ENCODE data around the gene LYZL4.

The LYZL4 gene

DNA sequence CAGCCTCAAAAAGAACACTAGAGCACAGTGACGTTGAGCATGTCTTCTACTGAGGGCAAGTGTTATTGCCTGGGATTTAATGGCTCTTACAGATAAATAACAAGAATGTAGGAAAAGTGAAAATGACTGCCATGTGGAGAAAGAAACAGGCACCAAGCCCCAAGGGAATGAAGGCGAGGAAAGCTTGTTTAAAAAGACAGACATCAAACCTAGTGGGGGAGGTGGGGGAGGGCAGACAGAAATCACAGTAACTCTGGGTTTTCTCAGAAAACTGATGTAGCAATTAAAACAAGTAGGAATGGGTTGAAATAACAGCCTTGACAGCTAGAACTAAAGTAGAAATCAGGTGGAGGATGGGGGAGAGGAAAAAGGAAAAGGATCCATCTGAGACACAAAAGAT, 18.4 kb upstream of the LYZL4 start:
- DNase-seq (ENCODE audit: low read depth, low spot score): no peak

DNA sequence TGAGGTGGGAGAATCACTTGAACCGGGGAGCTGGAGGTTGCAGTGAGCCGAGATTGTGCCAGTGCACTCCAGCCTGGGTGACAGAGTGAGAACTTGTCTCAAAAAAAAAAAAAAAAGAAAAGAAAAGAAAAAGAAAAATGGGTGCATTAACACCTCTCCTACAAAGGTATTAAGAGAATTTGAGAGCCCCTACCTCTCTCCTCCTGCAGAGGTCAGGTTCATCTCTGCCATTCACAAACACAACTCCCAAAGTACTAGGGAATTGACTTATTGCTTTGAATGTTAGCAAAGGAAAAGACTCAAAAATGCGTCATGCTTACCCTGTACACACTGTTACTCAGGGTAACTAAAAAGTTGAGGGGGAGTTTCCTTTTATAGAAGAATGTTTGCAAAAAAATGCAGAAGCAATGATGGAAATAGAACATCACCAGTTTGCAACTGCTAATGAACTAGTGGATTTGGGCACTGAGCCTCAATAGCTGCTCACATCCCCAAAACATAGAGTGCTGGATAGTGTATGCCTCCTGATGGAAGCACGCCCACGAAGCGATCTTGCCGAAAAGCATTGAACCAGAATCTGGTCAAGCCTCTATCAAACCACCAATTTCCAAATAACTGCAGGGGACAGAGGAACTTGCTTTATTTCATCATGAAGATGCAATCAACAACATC, 15.5 kb upstream of the LYZL4 start:
- no peak for DNase-seq (ENCODE audit: low read depth, low spot score)

DNA sequence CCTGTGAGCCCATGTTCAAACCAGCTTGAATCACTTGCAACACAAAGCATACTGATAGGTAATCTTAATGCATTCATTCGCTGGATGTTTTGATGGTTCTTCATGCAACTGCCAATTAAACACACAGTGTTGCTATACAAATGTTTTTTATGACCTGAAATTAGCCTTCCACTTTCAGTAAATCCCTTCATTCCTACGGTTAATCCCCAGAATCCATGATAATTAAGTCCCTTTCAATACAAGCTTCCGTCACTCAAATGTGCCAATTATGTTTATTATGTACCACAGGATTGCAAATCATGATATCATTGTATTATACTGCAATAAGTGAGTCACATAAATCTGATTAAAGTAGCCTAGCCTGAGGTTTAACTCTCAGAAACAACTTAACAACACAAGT, 14.5 kb upstream of the LYZL4 start:
- DNase-seq (ENCODE audit: low read depth, low spot score): no peak

DNA sequence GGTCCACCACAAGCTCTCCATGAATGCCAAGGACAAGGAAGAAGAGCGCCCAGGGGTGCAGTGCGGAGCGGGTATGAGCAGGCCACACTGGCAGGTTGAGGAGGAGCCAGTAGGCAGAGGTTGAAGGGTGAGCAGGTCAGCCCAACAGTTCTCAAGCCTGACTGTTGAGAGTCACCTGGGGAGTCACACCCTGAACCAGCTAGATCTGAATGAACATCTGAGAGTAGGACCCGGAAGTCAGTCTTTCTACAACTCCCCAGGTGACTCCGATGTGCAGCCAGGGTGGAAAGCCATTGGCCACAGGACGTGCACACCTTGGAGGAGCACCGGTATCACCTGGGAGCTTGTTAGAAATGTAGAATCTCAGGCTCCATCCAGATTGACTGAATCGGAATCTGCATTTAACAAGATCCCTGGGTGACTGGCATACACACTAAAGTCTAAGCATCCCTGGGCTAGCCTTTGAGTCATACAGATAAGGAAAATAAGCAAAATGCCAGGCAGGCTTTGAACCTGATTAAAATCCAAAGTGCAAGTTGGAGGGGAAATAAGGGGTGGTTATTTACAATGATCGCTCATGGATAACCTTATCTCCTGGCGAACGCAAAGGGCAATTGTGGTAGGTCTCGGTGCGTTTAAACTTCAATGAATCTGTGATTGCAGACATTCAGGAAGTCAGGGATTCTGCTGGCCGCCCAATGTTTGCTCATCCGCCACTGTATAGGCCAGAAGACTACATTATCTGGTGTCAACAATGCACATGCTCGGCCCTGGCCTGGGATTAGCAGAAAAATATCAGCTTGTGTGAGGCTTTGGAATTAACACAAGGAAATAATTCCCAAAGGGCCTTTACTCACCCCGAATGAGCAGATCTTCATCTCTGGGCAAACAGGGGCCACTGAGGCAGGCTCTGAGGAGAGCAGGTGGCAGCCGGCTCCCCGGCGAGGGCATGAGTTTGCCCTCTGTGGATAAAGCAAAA, 11.7 kb upstream of the LYZL4 start:
- no peak for DNase-seq (ENCODE audit: low read depth, low spot score)

DNA sequence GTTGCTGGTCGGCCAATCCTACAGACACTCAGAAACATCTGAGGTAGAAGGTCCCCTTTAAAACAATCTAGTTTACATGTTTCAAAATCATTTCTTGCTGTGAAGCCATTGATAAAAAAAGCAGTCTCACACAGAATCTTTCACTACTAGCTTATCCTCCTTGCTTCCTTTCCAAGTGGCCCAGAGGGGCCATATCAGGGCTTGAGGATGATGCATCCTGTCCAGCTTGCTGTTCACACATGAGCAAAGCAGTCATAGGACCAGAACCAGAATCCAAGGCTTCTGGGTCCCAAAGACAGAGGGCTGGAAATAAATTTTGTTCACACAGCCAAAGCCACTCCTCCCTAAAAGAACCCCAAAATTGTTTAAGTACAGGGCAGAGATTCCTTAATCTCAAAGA, 9.2 kb upstream of the LYZL4 start:
- no peak for DNase-seq (ENCODE audit: low read depth, low spot score)

DNA sequence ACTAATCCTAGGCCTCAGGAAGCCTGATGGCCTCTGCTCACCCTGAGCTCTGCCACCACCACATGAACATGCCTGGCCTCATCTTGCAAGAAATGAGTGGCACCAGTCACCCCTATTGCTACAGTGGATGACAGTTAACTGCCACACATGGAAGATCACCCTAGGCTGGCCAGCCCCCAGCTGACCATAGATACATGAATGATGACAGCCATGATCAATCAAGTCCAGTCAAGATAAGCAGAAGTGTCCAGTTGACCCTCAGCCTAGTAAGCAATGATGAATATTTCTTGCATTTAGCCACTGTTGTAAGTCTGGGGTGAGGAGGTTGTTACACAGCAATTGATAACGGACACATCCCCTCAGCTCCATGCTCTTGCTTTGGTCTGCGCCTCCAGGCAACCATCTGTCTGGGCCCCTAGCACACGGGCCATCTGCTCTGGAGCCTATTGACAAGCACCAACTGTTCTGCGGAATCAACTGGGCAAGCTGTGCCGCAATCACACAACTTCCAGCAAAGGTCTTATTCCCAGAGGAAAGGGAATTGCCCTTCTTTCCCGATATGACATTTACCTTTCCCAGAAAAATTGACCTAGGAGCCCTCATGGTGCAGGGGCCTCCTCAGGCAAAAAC, 2.2 kb upstream of the LYZL4 start:
- no peak for DNase-seq (ENCODE audit: low read depth, low spot score)

DNA sequence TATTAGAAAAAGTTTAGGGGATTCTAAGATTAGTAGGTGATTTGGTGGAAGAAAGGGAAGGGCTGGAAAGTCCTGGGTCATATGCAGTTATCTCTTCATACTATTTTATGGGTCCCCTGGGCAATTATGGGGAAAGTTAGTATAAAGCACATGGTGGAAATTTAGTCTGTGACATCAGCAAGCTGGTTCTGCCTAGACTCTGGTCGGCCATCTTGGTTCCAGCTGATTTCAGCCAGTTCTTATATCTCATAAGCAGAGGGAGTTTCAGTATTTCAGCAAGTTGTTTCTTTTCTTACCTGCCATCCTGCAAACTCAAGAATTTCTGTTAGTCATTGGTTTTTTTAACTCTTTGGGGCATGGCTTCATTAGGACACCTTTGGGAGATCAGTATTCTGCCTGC, 1.0 kb upstream of the LYZL4 start:
- DNase-seq (ENCODE audit: low read depth, low spot score): no peak

DNA sequence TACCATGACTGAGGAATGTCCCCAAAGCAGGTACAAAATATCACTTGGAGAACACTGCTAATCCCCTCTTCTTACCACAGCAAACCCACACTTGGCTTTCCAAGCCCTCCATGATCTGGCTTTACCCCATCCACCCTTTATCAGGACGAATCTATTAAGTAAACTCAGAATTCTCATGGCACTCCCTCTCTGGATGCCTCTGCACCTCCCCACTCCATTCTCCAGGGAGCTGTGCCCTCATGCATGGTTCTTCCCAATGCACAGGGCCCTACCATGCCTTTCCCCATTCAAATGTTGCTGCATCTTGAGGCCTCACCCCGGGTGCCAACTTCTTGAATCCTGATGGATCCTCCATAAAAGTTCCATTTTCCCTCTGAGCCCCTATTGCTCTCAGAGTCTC, 2.3 kb downstream of the LYZL4 start:
- no peak for DNase-seq (ENCODE audit: low read depth, low spot score)

DNA sequence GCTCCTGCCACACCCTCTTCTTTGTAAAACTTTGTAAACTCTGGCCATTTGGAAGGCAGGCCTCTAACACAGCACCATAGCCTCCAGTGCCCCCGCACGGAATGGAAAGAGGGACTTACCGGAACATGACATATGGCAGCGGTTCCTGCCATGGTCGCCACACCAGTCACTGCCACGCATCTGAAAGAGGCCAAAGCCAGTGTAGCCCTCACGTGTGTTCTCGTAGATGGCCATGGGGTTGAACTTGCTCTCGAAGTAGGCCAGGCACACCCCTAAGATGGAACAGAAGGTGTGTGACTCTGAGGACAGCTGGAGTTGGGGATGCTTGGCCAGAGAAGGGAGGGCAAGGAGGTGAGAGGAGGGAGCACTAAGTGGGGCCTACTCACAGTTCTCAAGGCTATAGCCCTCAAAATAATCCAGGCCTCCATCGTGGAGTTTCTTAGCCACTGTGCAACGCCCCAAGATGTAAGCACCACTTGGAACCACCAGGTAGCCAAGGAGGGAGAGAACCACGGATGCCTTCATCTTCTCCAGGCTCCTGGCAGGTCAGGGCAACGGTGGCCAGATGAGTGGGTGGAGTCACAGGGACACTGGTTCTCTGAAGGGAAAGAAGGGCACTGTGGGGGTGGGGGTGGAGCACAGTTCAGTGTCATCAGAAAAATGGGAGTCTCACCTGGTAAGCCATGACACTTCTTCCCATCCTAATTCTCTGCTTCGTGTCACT, 3.5 kb downstream of the LYZL4 start:
- DNase-seq (ENCODE audit: low read depth, low spot score): no peak

DNA sequence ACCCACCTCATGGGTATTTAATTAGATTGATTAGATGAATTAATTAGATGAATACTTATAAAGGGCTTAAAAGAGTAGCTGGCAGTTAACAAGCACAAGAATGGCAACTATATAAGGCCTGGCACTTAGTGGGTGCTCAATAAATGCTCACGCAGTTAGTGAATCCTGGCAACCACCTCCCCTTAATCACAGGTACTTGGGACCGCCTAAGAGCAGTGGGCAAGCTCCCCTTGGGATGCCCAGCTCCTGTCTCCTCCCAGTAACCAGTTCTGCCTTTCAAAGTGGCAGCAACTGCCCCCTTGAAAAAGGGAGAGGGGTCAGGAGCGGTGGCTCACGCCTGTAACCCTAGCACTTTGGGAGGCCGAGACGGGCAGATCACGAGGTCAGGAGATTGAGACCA, 4.6 kb downstream of the LYZL4 start:
- no peak for DNase-seq (ENCODE audit: low read depth, low spot score)

DNA sequence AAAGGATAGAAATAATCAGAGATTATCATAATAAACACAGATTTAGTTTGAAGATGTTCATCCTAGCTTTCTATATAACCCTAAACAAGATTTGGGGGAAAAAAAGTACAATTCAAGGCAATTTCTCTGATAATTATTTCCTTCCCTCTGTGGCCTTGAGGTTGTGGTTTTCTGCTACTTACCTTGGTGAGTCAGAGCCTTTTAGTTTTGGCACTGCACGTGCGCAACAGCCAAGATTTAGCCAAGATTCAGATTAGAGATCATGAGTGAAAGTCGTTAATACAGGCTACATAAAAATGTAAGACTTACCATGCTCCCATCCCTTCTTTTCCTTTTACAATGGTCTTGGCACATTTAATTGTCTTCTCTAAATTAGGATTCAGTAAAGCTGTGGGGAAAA, 6.7 kb downstream of the LYZL4 start:
- DNase-seq (ENCODE audit: low read depth, low spot score): no peak

DNA sequence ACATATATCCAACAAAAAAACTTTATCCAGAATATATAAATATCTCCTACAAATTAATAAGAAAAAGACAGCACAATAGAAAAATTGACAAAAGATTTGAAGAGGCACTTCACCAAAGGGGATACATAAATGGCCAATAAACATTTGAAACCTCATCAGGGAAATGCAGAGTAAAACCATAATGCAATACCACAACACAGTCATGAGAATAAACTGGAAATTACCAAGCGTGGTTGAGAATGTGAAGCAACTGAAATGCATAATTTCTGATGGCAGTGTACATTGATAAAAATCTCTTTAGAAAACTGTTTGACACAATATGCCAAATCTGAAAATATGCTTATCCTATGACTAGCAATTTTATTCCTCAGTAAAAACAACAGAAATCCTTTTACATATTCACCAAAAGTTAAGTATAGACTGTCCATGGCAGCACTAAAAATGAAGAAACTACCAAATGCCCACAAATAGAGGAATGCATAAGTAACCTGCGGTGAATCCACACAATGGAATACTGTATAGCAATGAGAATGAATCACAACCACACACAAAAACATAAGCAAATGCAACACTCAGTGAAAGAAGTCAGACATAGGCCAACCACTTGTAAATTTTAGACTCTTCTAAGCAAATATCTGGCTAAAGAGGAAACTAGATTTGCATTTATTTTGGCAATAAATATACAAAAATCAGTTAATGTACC, 7.9 kb downstream of the LYZL4 start:
- no peak for DNase-seq (ENCODE audit: low read depth, low spot score)

DNA sequence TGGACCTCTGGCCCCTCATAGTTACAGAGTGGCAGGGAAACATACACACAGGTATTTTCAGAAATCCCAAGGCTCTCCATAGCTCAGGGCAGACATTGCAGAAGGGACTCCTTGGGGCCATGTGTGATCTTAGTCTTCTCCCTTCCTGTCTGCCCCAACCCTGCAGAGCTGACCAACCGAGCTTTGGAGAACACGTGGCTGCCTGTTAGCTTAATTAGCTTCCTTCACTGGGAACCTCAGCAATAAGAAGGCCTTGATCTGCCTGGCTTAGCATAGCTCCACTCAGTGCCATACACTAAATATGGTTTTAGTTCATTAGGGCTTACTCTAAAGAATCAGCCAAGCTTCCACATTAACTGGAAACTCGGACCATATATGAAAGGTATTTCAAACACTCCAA, 12.3 kb downstream of the LYZL4 start:
- DNase-seq (ENCODE audit: low read depth, low spot score): no peak

DNA sequence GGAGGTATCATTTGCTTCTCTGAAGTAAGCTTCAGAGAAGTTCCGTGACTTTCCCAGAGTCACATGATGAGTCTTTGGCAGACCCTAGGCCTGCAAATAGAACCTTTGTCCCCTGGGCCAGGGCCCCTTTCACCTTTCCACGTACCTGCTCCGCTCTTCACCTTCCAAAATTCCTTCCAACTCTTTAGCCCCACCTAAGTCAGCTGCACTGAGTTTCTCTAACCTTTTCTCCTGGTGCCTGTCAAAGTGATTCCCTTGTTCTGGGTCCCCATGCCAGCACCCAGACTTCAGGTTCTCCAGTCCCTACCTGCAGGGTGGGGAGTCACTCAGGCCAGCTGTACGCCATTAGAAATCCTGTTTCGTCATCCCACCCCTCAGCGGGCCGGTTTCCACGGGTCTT, 12.8 kb downstream of the LYZL4 start:
- no peak for DNase-seq (ENCODE audit: low read depth, low spot score)

DNA sequence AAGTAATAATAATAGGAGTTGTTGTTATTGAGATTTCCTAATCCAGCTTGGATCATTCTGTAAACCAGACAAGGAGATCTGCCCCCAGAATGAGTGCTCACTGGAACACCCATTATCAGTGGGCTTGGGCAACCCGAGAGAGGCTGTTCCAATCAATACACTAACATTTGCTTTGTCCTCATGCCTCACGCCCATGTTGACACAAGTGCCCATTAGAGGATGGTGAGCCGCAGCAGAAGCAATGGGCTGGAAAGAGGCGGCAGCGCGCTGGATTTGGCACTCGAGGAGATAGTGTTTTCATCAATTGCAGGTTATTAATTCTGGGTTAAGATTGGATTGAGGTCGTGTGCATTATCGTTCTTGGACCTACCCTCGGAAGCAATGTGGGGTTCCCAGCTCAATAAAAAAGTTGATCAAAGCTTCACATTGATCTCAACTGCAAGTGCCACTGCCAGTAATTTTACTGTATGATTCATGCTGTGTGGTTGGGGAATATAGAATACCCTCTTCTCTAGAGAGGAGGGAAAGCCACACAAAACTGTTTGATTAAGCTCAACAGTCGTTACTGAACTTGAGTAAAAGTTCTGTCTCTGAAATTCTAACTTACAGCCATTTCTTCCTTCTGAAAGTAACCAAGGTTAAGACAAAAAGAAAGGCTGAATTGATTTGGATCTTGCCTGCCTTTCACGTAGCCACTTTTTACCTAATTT, 15.7 kb downstream of the LYZL4 start:
- DNase-seq (ENCODE audit: low read depth, low spot score): no peak

DNA sequence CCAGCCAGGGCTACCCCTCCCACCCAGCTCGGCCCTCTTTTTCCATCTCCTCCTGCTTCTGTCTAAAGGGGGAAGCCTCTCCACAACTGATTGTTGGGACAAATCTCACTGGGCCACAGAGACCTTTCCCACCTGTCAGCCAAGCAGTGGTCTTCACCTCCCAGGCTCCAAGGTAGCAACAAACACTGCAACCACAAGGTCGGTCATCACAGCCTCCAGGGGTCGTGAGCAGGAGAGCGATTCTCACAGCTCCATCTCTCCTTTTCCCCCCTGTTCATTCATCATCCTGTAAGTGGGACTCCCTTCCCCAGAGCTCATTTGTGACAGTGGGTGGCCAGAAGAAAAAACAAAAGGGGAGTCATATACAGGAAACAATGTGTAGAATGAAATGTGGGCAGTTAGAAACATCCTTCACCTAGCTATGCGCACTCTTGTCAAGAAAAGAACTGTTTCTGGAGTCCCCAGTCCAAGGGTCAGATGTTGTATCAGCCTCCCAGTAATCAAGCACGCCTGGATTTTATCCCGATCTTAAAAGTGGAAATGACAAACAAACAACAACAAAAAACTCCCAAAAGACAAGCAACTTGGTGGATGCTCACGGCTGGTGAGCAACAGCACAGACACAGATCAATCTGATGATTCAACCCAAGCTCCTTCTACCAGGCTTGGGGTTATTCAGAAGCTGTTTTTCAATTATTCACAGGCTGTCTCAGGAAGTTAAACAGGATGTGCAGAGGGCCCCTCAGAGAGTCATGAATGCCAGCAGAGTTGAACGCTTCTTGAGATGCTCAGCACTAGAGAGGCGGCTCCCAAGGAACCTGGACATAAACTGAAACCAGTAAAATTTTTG, 22.4 kb downstream of the LYZL4 start:
- no peak for DNase-seq (ENCODE audit: low read depth, low spot score)

DNA sequence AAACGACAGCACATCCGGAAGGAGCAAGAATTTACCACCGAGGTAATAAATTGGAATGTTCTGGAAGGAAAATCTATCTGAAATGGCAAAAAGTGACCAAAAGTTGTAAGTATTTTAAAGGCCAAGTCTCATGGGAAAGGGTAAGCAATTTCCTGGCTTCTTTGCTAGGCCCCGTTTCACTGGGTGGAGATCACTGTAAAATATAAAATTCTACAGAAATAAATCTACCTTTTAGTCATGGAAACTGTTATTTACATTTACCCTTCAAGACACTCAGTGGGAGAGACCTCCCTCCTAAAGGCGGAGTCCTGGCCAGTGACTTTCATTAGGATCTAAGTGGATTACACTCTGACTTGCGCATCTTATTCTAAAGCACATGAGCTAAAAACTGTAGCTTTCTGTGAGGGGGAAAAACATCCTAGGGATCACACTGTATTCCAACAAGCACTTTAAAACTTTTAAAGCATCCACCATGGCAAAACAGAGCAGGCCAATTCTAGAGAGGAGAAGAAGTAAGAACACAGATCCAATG, 28.8 kb downstream of the LYZL4 start:
- no peak for DNase-seq (ENCODE audit: low read depth, low spot score)

DNA sequence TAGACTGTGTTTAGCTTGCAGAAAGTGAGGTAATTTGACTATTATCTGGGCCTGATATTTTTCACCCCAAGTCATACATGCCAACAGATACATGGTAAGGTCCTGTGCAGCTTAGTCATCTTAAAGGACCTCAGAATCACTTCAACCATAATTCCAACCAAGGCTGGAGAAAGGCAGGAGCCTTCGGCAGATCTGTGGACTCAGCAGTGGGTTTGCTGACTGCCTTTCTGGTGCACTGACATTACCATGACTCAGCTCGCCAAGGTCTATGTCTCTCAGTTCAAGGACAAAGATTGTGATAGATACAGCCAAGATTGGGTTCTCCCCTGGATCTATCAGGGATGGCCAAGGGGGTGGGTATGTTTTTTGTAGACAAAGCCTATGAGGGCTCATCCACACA, 32.7 kb downstream of the LYZL4 start:
- DNase-seq (ENCODE audit: low read depth, low spot score): no peak

DNA sequence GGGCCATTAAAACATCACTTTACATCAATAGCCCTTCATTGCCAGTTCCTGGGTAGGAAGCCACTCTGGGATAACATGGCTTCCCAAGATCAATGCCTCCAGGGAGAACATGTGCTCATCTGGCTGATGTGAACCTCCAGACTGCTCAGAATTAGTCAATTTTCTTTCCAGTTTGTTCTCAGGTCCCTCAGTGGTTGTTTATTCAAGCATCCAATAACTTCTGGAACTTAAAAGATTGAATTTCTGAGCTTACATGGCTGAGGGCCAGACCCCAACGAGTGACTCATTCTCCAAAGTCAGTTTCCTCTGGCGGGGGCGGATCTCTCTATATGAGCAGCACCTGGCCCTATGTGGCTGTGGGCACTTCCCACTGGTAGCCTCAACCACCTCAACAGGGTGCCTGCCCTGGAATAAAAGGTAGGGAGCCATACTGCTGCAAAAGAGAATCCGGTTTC, 34.0 kb downstream of the LYZL4 start:
- no peak for DNase-seq (ENCODE audit: low read depth, low spot score)

Measured in activated CD4-positive, CD25-positive, alpha-beta regulatory T cell treated with anti-CD3 and anti-CD28 coated beads, Interleukin-2, amount 50 U/mL, for 16 hours (primary cell).